Gastroesophageal sphincter (tissue), 3 donors: ENCODE measurements around the gene WDR90.

Experiments used
- CTCF ChIP-seq, 4 experiments: fragments of 200-600 bp in 2 of 4; fragments of 450-650 bp in 2 of 4; sonication (generic) in 1 of 4; IDR thresholded peaks; one replicate each; pipeline ENCODE4 v1.5.1; 2017 to 2019; ENCODE audit warnings: antibody characterized with exemption in 4 of 4, mild to moderate bottlenecking in 2 of 4, moderate library complexity in 2 of 4
- POLR2AphosphoS5 ChIP-seq: sonication (generic); formaldehyde crosslinking; IDR thresholded peaks from one replicate; pipeline ENCODE4 v1.6.1; 2017; ENCODE audit warnings: antibody characterized with exemption

GRCh38 chr16:643050-643368, 6.2 kb upstream of the WDR90 start:
- TF ChIP-seq POLR2AphosphoS5 = no peak
- no peak for TF ChIP-seq CTCF (IDR thresholded peaks at IDR 0.05)
